SU-DHL-6 (cell line): ENCODE measurements around the gene HOXB1.

Source experiments
- EZH2phosphoT487 ChIP-seq: fragments of 200-600 bp; sonication (generic), shearing (Covaris generic); conservative IDR thresholded peaks from 2 replicates; pipeline ENCODE4 v1.6.1; 2018; ENCODE audit warnings: mild to moderate bottlenecking, antibody characterized with exemption, low read length, moderate library complexity, mixed read lengths
- TF ChIP-seq, protein P1 (sequence below): fragments of 200-600 bp; sonication (generic); IDR thresholded peaks from one replicate; pipeline ENCODE4 v1.5.1; 2017; ENCODE audit warnings: antibody characterized with exemption, mild to moderate bottlenecking, low read length, moderate library complexity; ENCODE audit not compliant: insufficient read depth, poor library complexity, severe bottlenecking

DNA sequence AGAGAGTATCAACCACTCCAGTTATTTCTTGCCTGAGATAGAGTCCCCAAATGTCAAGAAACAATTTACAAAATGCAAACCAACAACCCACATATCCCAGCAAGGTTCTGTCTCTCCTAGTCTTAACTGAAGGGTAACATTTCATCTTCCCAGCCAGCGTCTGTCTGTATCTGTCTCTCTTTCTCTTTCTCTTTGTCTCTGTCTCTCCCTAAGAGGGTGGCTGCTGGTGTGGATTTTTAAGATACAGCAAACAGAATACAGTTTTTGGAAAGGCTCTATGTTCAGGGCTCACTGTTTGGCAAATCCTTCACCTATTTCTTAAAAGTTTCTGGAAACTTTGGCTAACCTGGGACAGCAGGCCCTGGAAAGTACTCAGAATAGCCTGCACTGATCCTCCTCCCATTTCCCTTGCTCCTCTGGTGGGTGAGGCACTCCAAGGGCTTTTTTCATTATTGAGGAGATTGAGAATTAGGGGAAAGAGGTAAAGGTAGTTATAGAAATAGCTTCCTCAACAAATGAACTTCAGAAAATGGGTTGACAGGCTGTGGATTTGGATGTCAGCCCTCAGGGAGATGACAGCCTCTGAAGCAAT is 41.1 kb upstream of the HOXB1 start:
- TF ChIP-seq, protein P1, sequence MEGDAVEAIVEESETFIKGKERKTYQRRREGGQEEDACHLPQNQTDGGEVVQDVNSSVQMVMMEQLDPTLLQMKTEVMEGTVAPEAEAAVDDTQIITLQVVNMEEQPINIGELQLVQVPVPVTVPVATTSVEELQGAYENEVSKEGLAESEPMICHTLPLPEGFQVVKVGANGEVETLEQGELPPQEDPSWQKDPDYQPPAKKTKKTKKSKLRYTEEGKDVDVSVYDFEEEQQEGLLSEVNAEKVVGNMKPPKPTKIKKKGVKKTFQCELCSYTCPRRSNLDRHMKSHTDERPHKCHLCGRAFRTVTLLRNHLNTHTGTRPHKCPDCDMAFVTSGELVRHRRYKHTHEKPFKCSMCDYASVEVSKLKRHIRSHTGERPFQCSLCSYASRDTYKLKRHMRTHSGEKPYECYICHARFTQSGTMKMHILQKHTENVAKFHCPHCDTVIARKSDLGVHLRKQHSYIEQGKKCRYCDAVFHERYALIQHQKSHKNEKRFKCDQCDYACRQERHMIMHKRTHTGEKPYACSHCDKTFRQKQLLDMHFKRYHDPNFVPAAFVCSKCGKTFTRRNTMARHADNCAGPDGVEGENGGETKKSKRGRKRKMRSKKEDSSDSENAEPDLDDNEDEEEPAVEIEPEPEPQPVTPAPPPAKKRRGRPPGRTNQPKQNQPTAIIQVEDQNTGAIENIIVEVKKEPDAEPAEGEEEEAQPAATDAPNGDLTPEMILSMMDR, result no peak
- no peak for TF ChIP-seq EZH2phosphoT487
